Natural killer cell (primary cell): ENCODE data around the gene DSC2. TPM values are rescaled to one million over a fixed set of nuclear protein-coding genes. Genes with fewer than 3 reads are reported as not detected.
"Not testable (repeated sequence)": the region's sequence is repeated elsewhere in the genome, so short reads cannot be mapped to it uniquely, and the experiment has no call there.

Experiments used
- ATAC-seq, 3 donors: fragments of 150-1000 bp in 2 of 3; fragments of 200-7000 bp in 1 of 3; cut with Tn5 transposase; 1 replicate in 1 of 3; 2 replicates in 2 of 3; pipeline ENCODE4 v1.10.0; 2021; ENCODE audit warnings: mild to moderate bottlenecking in 2 of 3, moderate library complexity in 2 of 3
- DNase-seq, 2 donors: peaks; one replicate each; pipeline versions ENCODE4 v3.0.0 to v3.0.0-alpha.2; 2013 to 2021; ENCODE audit warnings: mixed read lengths in 1 of 2
- H3K27ac ChIP-seq: one replicate; pipeline ENCODE4 v1.5.1; 2013; ENCODE audit warnings: mild to moderate bottlenecking, low read length
- H3K27me3 ChIP-seq: one replicate; pipeline ENCODE4 v1.6.1; 2013; ENCODE audit warnings: low read length; ENCODE audit not compliant: control insufficient read depth, insufficient read depth
- H3K36me3 ChIP-seq: one replicate; pipeline ENCODE4 v1.6.1; 2013; ENCODE audit warnings: low read length; ENCODE audit not compliant: control insufficient read depth, insufficient read depth
- H3K4me1 ChIP-seq: one replicate; pipeline ENCODE4 v1.6.1; 2013; ENCODE audit warnings: low read length; ENCODE audit not compliant: control insufficient read depth, insufficient read depth
- H3K4me3 ChIP-seq: one replicate; pipeline ENCODE4 v1.5.1; 2013; ENCODE audit warnings: low read length
- H3K9me3 ChIP-seq: one replicate; pipeline ENCODE4 v1.6.1; 2013; ENCODE audit warnings: low read length; ENCODE audit not compliant: control insufficient read depth, insufficient read depth
- H3K27ac Mint-ChIP-seq, 2 donors: one replicate each; pipeline ENCODE4 v1.8.0; 2022; ENCODE audit warnings: mild to moderate bottlenecking in 2 of 2, mixed read lengths in 2 of 2, moderate library complexity in 1 of 2
- H3K27me3 Mint-ChIP-seq, 2 donors: one replicate each; pipeline ENCODE4 v1.8.0; 2022; ENCODE audit warnings: low read depth in 2 of 2, mixed read lengths in 2 of 2
- H3K36me3 Mint-ChIP-seq: one replicate; pipeline ENCODE4 v1.8.0; 2022; ENCODE audit warnings: mixed read lengths
- H3K4me1 Mint-ChIP-seq, 2 donors: one replicate each; pipeline ENCODE4 v1.8.0; 2022; ENCODE audit warnings: mixed read lengths in 2 of 2
- H3K4me3 Mint-ChIP-seq: one replicate; pipeline ENCODE4 v1.8.0; 2022; ENCODE audit warnings: mild to moderate bottlenecking, moderate library complexity, mixed read lengths
- H3K9me3 Mint-ChIP-seq, 2 donors: one replicate each; pipeline ENCODE4 v1.8.0; 2022; ENCODE audit warnings: mixed read lengths in 2 of 2
- CTCF ChIP-seq: fragments of 200-600 bp; IDR thresholded peaks from one replicate; pipeline ENCODE4 v1.8.0; 2022; ENCODE audit warnings: antibody characterized with exemption
- WGBS: methylation state at CpG from one replicate; pipeline ENCODE4 v1.1.7; 2013; ENCODE audit warnings: missing lambda C conversion rate; ENCODE audit not compliant: insufficient coverage; 5-methylcytosine and 5-hydroxymethylcytosine counted together
- intact Hi-C: fragments of 100-400 bp; cut with micrococcal nuclease; formaldehyde crosslinking; loops from one replicate; pipeline ENCODE4 v1.14.2; 2022
- total RNA-seq, 4 donors: library from RNA; stranded (reverse); fragments of 120-200 nt in 1 of 4; gene quantifications; one replicate each; pipeline versions ENCODE4 v1.2.3 to v1.2.4, GENCODE V29; 2013 to 2022

The DSC2 gene
- total RNA-seq, 3 donors from 2014 or later (not counting 1 experiment from before 2014, with no cell fraction given): 0.32 to 0.40 TPM; not detected in 1

DNA sequence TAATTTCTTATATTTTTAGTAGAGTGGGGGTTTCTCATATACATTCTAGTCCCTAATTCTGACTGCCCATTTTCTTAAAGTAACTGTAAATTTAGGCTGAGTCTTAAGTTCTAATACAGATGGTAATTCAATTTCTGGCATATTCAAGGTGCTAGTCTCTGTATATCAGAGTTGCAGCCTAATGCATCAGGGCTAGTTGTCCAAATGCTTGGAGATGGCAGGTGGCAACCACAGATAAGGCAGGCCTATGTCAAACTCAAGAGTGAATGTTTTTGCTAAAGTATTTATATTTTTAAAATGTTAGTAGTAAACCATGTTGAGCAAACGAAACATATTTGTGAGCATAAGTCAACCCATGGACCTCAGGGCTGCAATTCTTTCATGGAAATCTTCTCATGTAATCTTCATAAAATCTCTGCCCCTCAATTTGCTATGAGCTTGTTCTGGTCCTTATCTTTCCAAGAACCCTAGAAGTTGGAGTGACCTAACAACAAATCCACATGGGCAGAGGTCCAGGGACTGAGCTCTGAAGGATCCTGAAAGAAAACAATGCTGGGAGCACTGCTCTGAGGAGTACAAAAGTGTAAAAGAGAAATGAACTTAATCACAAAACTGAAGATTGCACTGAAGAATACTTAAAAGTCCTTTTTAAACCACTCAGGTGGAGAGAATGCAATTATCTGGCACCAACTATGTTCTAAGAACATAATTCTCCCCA, 27.3 kb upstream of the DSC2 start:
- Histone ChIP-seq H3K27me3 (no peaks in the 10 kb centered on the region), H3K4me1 (no peaks in the 10 kb centered on the region), H3K4me3 (no peak overlapping the region), H3K36me3 (no peaks in the 10 kb centered on the region), H3K27ac (no peak overlapping the region), H3K9me3 (no peaks in the 10 kb centered on the region)
- intact Hi-C loops: no loop called here
- no peaks in the 10 kb centered on the region for H3K9me3 Mint-ChIP-seq
- H3K36me3 Mint-ChIP-seq: no peaks in the 10 kb centered on the region
- DNase-seq (no peak), ATAC-seq (no peak)
- H3K4me1 Mint-ChIP-seq: no peaks in the 10 kb centered on the region
- no peaks in the 10 kb centered on the region for H3K27me3 Mint-ChIP-seq
- H3K4me3 Mint-ChIP-seq: no peak overlapping the region
- 56% methylated on average over 1 of the region's 1 CpG for WGBS
- H3K27ac Mint-ChIP-seq: no peak overlapping the region
- TF ChIP-seq CTCF: no peak

DNA sequence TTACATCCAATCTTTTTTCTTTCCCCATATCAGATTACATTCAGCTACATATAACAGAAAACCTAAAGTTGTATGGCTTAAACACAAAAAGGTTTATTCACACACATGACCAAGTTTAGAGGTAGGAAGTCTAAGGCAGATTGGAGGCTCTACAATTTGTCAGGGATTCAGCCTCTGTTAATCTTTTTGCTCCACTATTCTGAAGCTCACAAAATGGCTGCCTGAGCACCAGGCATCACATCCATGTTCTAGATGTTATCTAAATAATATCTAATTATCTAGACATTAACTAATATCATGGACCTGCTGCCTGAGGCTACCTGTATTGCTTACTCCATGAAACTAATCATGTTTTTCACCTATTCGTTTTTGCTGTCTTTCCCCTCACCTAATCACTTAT, 23.7 kb upstream of the DSC2 start:
- no peak for DNase-seq
- no peaks in the 10 kb centered on the region for H3K9me3 ChIP-seq
- no peaks in the 10 kb centered on the region for H3K27me3 ChIP-seq
- H3K36me3 ChIP-seq: no peaks in the 10 kb centered on the region
- Mint-ChIP-seq H3K27me3 (no peaks in the 10 kb centered on the region), H3K9me3 (peaks cover 2% of the 10 kb centered on the region in 2 donors), H3K36me3 (no peaks in the 10 kb centered on the region), H3K27ac (no peak overlapping the region), H3K4me3 (no peak overlapping the region), H3K4me1 (no peaks in the 10 kb centered on the region)
- H3K4me3 ChIP-seq: no peak overlapping the region
- no peak overlapping the region for H3K27ac ChIP-seq
- no peak for TF ChIP-seq CTCF
- intact Hi-C loops: no loop called here
- H3K4me1 ChIP-seq: no peaks in the 10 kb centered on the region
- 73% methylated on average over 1 of the region's 1 CpG for WGBS
- no peak for ATAC-seq

- H3K27me3 Mint-ChIP-seq, H3K4me3 Mint-ChIP-seq, H3K4me1 ChIP-seq, H3K27ac ChIP-seq, H3K4me3 ChIP-seq, H3K27me3 ChIP-seq, DNase-seq, intact Hi-C loops, H3K9me3 ChIP-seq, H3K36me3 Mint-ChIP-seq, H3K36me3 ChIP-seq, H3K4me1 Mint-ChIP-seq, ATAC-seq, H3K27ac Mint-ChIP-seq: not testable (repeated sequence)
- WGBS: 50% methylated on average over 1 of the region's 2 CpGs
- peaks cover 5 to 12% of the 10 kb centered on the region in 2 donors for H3K9me3 Mint-ChIP-seq
Observed at GRCh38 chr18:31123125-31123524, 20.9 kb upstream of the DSC2 start.

GRCh38 chr18:31120594-31120993, 18.4 kb upstream of the DSC2 start:
- 34% methylated on average over 2 of the region's 2 CpGs for WGBS

More at GRCh38 chr18:31120594-31120993, 18.4 kb upstream of the DSC2 start:
- TF ChIP-seq CTCF: no peak
- H3K9me3 ChIP-seq: no peaks in the 10 kb centered on the region
- H3K36me3 ChIP-seq: no peaks in the 10 kb centered on the region
- H3K27ac Mint-ChIP-seq: no peak overlapping the region
- H3K27me3 Mint-ChIP-seq: no peaks in the 10 kb centered on the region
- no peak overlapping the region for H3K4me3 ChIP-seq
- no peak overlapping the region for H3K4me3 Mint-ChIP-seq
- DNase-seq (no peak), ATAC-seq (no peak)
- no peak overlapping the region for H3K27ac ChIP-seq
- no peaks in the 10 kb centered on the region for H3K36me3 Mint-ChIP-seq
- intact Hi-C loops: no loop called here
- no peaks in the 10 kb centered on the region for H3K27me3 ChIP-seq
- H3K4me1 ChIP-seq: no peaks in the 10 kb centered on the region
- H3K4me1 Mint-ChIP-seq: no peaks in the 10 kb centered on the region
- peaks cover 11 to 22% of the 10 kb centered on the region in 2 donors for H3K9me3 Mint-ChIP-seq
